Adipocyte (in vitro differentiated cells): Measurements from ENCODE around the gene TGFB1I1.
"Not testable (repeated sequence)": the region's sequence is repeated elsewhere in the genome, so short reads cannot be mapped to it uniquely, and the experiment has no call there.

Source experiments
- DNase-seq: peaks from one replicate; pipeline ENCODE4 v3.0.0-alpha.2; 2015; ENCODE audit warnings: low read depth
- H3K27me3 ChIP-seq: replicated peaks from 2 replicates; pipeline ENCODE4 v1.7.0; 2013; ENCODE audit warnings: mild to moderate bottlenecking, low read length, moderate library complexity; ENCODE audit not compliant: control insufficient read depth, insufficient read depth
- H3K36me3 ChIP-seq: 2 replicates; pipeline ENCODE4 v1.7.0; 2013; ENCODE audit warnings: low read length, mild to moderate bottlenecking, moderate library complexity; ENCODE audit not compliant: control insufficient read depth, insufficient read depth, severe bottlenecking
- H3K4me1 ChIP-seq: 2 replicates; pipeline ENCODE4 v1.7.0; 2013; ENCODE audit warnings: mild to moderate bottlenecking, low read length, moderate library complexity; ENCODE audit not compliant: control insufficient read depth, insufficient read depth
- H3K4me3 ChIP-seq: 2 replicates; pipeline ENCODE4 v1.7.0; 2013; ENCODE audit warnings: mild to moderate bottlenecking, low read length, moderate library complexity
- H3K9ac ChIP-seq: 2 replicates; pipeline ENCODE4 v1.7.0; 2013; ENCODE audit warnings: mild to moderate bottlenecking, low read length, moderate library complexity
- H3K9me3 ChIP-seq: 2 replicates; pipeline ENCODE4 v1.7.0; 2013; ENCODE audit warnings: mild to moderate bottlenecking, low read length, moderate library complexity; ENCODE audit not compliant: control insufficient read depth

Gene TGFB1I1

GRCh38 chr16:31474773-31475738 is 3.1 kb downstream of the TGFB1I1 start:
- no peak for DNase-seq
- H3K9ac ChIP-seq = peak overlapping the region; percentile 19
- peaks cover 21% of the 10 kb centered on the region for H3K36me3 ChIP-seq
- H3K9me3 ChIP-seq = no peaks in the 10 kb centered on the region
- no peaks in the 10 kb centered on the region for H3K27me3 ChIP-seq
- peaks cover 27% of the 10 kb centered on the region for H3K4me1 ChIP-seq
- H3K4me3 ChIP-seq = no peak overlapping the region

- Histone ChIP-seq H3K9ac (no peak overlapping the region), H3K4me1 (peaks cover 27% of the 10 kb centered on the region), H3K36me3 (peaks cover 21% of the 10 kb centered on the region), H3K27me3 (peaks cover 3% of the 10 kb centered on the region), H3K9me3 (no peaks in the 10 kb centered on the region), H3K4me3 (no peak overlapping the region)
- DNase-seq = no peak
Measured at GRCh38 chr16:31475946-31476302, 4.0 kb downstream of the TGFB1I1 start.

- peaks cover 8% of the 10 kb centered on the region for H3K27me3 ChIP-seq
- no peak overlapping the region for H3K9ac ChIP-seq
- H3K4me3 ChIP-seq = no peak overlapping the region
- H3K36me3 ChIP-seq = peaks cover 21% of the 10 kb centered on the region
- H3K9me3 ChIP-seq = no peaks in the 10 kb centered on the region
- no peak for DNase-seq
- H3K4me1 ChIP-seq = peaks cover 22% of the 10 kb centered on the region
Measured at GRCh38 chr16:31476303-31477219, 4.6 kb downstream of the TGFB1I1 start.

GRCh38 chr16:31477220-31478216 is 5.6 kb downstream of the TGFB1I1 start:
- H3K27me3 ChIP-seq = peaks cover 8% of the 10 kb centered on the region
- H3K9me3 ChIP-seq = no peaks in the 10 kb centered on the region
- H3K4me1 ChIP-seq = peaks cover 17% of the 10 kb centered on the region
- no peak for DNase-seq
- H3K9ac ChIP-seq = no peak overlapping the region
- no peak overlapping the region for H3K4me3 ChIP-seq
- peaks cover 21% of the 10 kb centered on the region for H3K36me3 ChIP-seq

- peaks cover 7% of the 10 kb centered on the region for H3K4me1 ChIP-seq
- H3K9me3 ChIP-seq = no peaks in the 10 kb centered on the region
- peaks cover 12% of the 10 kb centered on the region for H3K27me3 ChIP-seq
- H3K36me3 ChIP-seq = peaks cover 21% of the 10 kb centered on the region
- no peak for DNase-seq
- no peak overlapping the region for H3K9ac ChIP-seq
- H3K4me3 ChIP-seq = no peak overlapping the region
Measured at GRCh38 chr16:31478956-31479355, 7.0 kb downstream of the TGFB1I1 start.

GRCh38 chr16:31479751-31480150 is 7.8 kb downstream of the TGFB1I1 start:
- Histone ChIP-seq H3K9me3 (no peaks in the 10 kb centered on the region), H3K27me3 (peaks cover 13% of the 10 kb centered on the region), H3K4me3 (no peak overlapping the region), H3K36me3 (peaks cover 18% of the 10 kb centered on the region), H3K9ac (no peak overlapping the region), H3K4me1 (no peaks in the 10 kb centered on the region)
- no peak for DNase-seq

GRCh38 chr16:31480851-31481536 is 9.0 kb downstream of the TGFB1I1 start:
- H3K9ac ChIP-seq = no peak overlapping the region
- H3K4me3 ChIP-seq = no peak overlapping the region
- peaks cover 23% of the 10 kb centered on the region for H3K27me3 ChIP-seq
- H3K4me1 ChIP-seq = no peaks in the 10 kb centered on the region
- H3K9me3 ChIP-seq = no peaks in the 10 kb centered on the region
- no peak for DNase-seq
- peaks cover 9% of the 10 kb centered on the region for H3K36me3 ChIP-seq

- no peaks in the 10 kb centered on the region for H3K9me3 ChIP-seq
- DNase-seq = no peak
- peaks cover 2% of the 10 kb centered on the region for H3K36me3 ChIP-seq
- H3K4me1 ChIP-seq = peaks cover 6% of the 10 kb centered on the region
- peaks cover 38% of the 10 kb centered on the region for H3K27me3 ChIP-seq
- H3K4me3 ChIP-seq = no peak within 1 kb of the TSS
- no peak within 1 kb of the TSS for H3K9ac ChIP-seq
Measured at GRCh38 chr16:31483081-31483480, 11.1 kb downstream of the TGFB1I1 start, which contains the start of gene SLC5A2. Gene SLC5A2 (plus strand): TSS chr16:31483123. CDS start chr16:31483137, 14 bp downstream.

GRCh38 chr16:31484048-31484447 is 12.1 kb downstream of the TGFB1I1 start:
- DNase-seq = not testable (repeated sequence)

More at GRCh38 chr16:31484048-31484447, 12.1 kb downstream of the TGFB1I1 start:
- not testable (repeated sequence) for H3K9ac ChIP-seq, H3K9me3 ChIP-seq, H3K36me3 ChIP-seq, H3K4me3 ChIP-seq
- Histone ChIP-seq H3K4me1 (peaks cover 13% of the 10 kb centered on the region), H3K27me3 (peaks cover 41% of the 10 kb centered on the region)
